Fibroblast of the aortic adventitia (primary cell): ENCODE data around the gene TMEM234. TPM values are rescaled to one million over a fixed set of nuclear protein-coding genes. Genes with fewer than 3 reads are reported as not detected.

Experiments used
- DNase-seq: peaks from one replicate; pipeline ENCODE4 v3.0.0-alpha.2; 2010; ENCODE audit warnings: low read depth
- H3K4me3 ChIP-seq: 2 replicates; pipeline ENCODE4 v1.5.1; 2011; ENCODE audit warnings: low read depth, mild to moderate bottlenecking, control low read depth, low read length, moderate library complexity
- CTCF ChIP-seq: IDR thresholded peaks from 2 replicates; pipeline ENCODE4 v1.5.1; 2011; ENCODE audit warnings: mild to moderate bottlenecking, low read length, control low read depth, inconsistent platforms; ENCODE audit not compliant: insufficient read depth
- total RNA-seq: library from RNA; depleted of rRNA; stranded (reverse); fragments of >200 nt; gene quantifications from 2 replicates; pipeline ENCODE4 v1.2.3, GENCODE V29; 2012; ENCODE audit warnings: low replicate concordance

Gene TMEM234
- total RNA-seq, 1 donor = 18.3 TPM

GRCh38 chr1:32223683-32224082 lies 1.5 kb upstream of the TMEM234 start:
- peak; percentile 41 for DNase-seq
- no peak for TF ChIP-seq CTCF
- H3K4me3 ChIP-seq = peak overlapping the region; percentile 35

DNA sequence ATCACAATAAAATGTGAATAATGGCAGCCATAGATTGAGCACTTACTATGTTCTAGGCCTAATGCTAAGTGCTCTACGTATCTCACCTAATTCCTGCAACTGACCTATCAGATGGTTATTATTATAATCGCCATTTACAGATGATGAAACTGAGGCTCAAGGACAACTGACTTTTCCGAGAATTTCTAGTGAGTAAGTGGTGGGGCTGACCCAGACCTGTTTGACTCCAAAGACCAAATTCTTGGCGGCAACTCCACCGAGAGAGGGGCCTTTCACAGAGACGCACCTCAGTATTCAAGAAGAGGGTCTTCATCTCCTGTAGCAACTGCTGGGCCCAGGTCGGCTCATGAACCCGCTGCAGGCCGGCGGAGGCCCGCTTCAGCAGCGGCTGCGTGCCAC lies 573 bp downstream of the TMEM234 start:
- TF ChIP-seq CTCF = no peak
- peak overlapping the region; percentile 93 for H3K4me3 ChIP-seq
- DNase-seq = peak; percentile 42

GRCh38 chr1:32220746-32221580 lies 1.2 kb downstream of the TMEM234 start:
- peak overlapping the region; percentile 93 for H3K4me3 ChIP-seq
- no peak for DNase-seq

DNA sequence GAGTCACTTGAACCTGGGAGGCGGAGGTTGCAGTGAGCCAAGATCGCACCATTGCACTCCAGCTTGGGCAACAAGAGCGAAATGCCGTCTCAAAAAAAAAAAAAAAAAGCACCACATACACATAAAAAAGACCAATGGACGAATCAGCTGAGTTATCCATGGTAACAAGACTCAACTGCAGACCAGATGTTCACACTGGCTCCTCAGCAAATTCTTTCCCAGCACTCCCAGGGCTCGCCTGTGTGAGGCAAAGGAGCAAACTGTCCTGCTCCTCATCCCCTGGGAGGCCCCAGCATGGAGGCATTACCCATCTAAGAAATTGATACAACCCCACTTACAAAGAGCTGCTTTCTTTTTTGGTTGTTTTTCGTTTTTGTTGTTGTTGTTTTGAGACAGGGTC lies 3.1 kb downstream of the TMEM234 start:
- DNase-seq = no peak
- no peak for TF ChIP-seq CTCF
- no peak overlapping the region for H3K4me3 ChIP-seq

More at GRCh38 chr1:32220746-32221580, 1.2 kb downstream of the TMEM234 start:
- no peak for TF ChIP-seq CTCF

GRCh38 chr1:32216566-32216965 lies 5.6 kb downstream of the TMEM234 start:
- no peak for TF ChIP-seq CTCF
- no peak for DNase-seq
- H3K4me3 ChIP-seq = no peak overlapping the region

- TF ChIP-seq CTCF = peak; percentile 88
These were observed 6.3 kb downstream of the TMEM234 start for GRCh38 chr1:32215629-32216480.

More at GRCh38 chr1:32215629-32216480, 6.3 kb downstream of the TMEM234 start:
- peak; percentile 68 for DNase-seq
- H3K4me3 ChIP-seq = no peak overlapping the region
